ENCODE results near the gene ST6GALNAC5.

- TF ChIP-seq SMARCA5 (IDR thresholded peaks at IDR 0.05) (no peak), SMAD1 (IDR thresholded peaks at IDR 0.05; ENCODE audit: low read depth, partially characterized antibody) (no peak), SIN3A (IDR thresholded peaks at IDR 0.05; ENCODE audit: low read depth, low read length) (no peak), ZSCAN29 (IDR thresholded peaks at IDR 0.05) (no peak), CHD2 (IDR thresholded peaks at IDR 0.05; ENCODE audit: borderline replicate concordance, low read depth, low read length) (no peak), EZH2 (IDR thresholded peaks at IDR 0.05; ENCODE audit: borderline replicate concordance, control insufficient read depth, low read depth, low read length) (no peak), FOXK2 (IDR thresholded peaks at IDR 0.05) (no peak), JUND (IDR thresholded peaks at IDR 0.05; ENCODE audit: low read depth, low read length) (no peak), SUZ12 (IDR thresholded peaks at IDR 0.05; ENCODE audit: unreplicated experiment) (no peak), CTCF (IDR thresholded peaks at IDR 0.05 in 2 of 3, conservative IDR thresholded peaks at IDR 0.05 in 1 of 3; ENCODE audit: control insufficient read depth in 2 of 3, extremely low read depth in 1 of 3, insufficient read depth in 1 of 3, low read depth in 3 of 3, low read length in 3 of 3) (no peak), HDAC2 (IDR thresholded peaks at IDR 0.05) (no peak), PAX8 (IDR thresholded peaks at IDR 0.05) (no peak), POLR2AphosphoS5 (IDR thresholded peaks at IDR 0.05; ENCODE audit: low read length) (no peak)
- TF ChIP-seq, protein P1, sequence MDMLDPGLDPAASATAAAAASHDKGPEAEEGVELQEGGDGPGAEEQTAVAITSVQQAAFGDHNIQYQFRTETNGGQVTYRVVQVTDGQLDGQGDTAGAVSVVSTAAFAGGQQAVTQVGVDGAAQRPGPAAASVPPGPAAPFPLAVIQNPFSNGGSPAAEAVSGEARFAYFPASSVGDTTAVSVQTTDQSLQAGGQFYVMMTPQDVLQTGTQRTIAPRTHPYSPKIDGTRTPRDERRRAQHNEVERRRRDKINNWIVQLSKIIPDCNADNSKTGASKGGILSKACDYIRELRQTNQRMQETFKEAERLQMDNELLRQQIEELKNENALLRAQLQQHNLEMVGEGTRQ (IDR thresholded peaks at IDR 0.05; ENCODE audit: borderline replicate concordance, low read depth, low read length): no peak
These were observed 34.8 kb upstream of the ST6GALNAC5 start for GRCh38 chr1:76832521-76832920.
